ENCODE data around the gene FAM120B.
A peak's percentile ranks its signal among the peaks of the same experiment; 100 is the strongest.

The FAM120B gene

DNA sequence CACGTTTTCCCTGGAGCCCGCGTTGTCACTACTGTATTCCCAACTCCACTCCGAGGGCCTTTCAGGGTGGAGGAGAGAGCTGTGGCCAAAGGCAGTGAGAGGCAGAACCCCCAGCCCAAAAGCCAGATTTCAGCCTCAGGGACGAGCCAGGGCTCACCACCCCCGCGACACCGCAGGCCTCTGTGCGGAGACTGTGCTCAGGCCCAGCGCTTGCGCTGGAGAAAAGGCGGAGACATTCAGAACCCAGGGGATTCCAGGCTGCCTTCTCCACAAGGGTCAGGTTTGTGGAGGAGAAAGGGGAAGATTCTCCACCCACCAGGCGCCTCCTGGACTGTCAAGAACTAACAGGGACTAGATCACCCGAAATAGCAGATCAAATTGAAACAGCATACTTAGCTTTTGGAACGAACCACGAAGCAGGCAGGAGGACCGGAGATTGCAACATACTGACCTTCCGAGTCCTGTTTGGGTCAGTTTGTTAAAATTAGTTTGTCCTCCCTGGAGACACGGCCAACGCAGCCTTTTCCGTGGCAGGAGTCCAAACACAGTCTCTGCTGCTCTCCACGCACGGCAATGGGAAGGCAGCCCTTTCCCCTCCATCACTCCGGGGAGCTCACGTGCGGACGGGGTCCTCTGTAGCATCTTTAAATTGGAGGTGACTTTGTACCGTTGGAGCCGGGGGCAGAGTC lies 30.0 kb upstream of the FAM120B start:
- DNase-seq (ENCODE audit: low spot score), result no peak
- in situ Hi-C loops (cut with MboI; ENCODE audit: low pct_unique_long_range_greater_than_20kb, low sequenced_read_pairs, unreplicated experiment), result no loop called here
- TF ChIP-seq, protein P1, sequence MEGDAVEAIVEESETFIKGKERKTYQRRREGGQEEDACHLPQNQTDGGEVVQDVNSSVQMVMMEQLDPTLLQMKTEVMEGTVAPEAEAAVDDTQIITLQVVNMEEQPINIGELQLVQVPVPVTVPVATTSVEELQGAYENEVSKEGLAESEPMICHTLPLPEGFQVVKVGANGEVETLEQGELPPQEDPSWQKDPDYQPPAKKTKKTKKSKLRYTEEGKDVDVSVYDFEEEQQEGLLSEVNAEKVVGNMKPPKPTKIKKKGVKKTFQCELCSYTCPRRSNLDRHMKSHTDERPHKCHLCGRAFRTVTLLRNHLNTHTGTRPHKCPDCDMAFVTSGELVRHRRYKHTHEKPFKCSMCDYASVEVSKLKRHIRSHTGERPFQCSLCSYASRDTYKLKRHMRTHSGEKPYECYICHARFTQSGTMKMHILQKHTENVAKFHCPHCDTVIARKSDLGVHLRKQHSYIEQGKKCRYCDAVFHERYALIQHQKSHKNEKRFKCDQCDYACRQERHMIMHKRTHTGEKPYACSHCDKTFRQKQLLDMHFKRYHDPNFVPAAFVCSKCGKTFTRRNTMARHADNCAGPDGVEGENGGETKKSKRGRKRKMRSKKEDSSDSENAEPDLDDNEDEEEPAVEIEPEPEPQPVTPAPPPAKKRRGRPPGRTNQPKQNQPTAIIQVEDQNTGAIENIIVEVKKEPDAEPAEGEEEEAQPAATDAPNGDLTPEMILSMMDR (IDR thresholded peaks at IDR 0.05; ENCODE audit: extremely low read depth, insufficient read depth, missing control alignments), result no peak

DNA sequence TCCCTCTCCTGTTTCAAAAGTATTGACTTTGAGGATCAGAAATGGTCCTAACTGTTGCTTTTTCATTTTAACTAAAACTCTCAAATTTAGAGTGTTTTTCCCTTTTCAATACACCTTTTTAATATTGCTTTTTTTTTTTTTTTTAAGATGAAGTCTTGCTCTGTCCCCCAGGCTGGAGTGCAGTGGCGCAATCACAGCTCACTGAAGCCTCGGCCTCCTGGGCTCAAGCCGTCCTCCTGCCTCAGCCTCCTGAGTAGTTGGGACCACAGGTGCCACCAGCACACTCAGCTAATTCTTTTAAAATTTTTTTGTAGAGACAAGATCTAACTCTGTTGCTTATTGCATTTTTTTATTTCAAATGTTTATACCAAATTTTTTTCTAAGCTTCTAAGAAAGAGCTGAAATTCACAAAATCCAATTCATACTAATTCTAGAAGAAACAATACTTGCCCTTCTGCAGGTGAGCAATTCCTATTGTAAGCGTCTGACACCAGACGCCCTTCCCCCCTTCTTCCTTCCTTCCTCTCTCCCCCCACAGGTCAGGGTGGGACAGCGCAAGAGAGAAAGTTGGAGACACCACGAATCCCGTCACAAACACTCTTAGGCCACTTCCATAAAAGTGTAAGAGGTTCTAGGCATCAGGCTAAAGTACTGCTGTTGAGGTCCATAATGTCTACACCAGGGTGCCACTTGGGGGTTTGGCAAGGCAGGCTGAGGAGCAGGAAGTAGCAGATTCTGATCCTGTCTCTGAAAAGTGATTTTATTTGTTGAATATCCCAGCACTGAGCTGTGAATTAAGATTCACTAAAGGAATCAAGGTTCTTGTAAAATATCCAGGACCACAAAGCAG lies 28.4 kb upstream of the FAM120B start:
- no peak for DNase-seq (ENCODE audit: low spot score)
- TF ChIP-seq, protein P1 (IDR thresholded peaks at IDR 0.05; ENCODE audit: extremely low read depth, insufficient read depth, missing control alignments), result no peak
- in situ Hi-C loops (cut with MboI; ENCODE audit: low pct_unique_long_range_greater_than_20kb, low sequenced_read_pairs, unreplicated experiment), result no loop called here

DNA sequence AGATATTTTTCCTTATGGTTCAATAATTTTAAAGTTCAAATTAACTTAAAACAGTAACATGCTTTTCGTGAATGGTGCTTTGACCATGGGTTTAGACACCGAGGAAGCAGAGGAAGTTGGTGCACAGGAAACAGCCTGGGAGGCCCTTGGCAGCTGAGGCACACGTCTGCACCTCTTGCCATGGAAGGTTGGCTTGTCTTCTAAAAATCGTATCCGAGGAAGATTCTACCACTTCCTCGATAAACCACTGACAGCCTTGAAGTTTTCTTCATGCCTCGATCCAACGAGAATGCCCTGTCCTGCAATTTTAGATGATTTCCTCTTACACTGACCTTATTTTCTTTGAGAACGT lies 27.8 kb upstream of the FAM120B start:
- in situ Hi-C loops (cut with MboI; ENCODE audit: low pct_unique_long_range_greater_than_20kb, low sequenced_read_pairs, unreplicated experiment), result no loop called here
- TF ChIP-seq, protein P1 (IDR thresholded peaks at IDR 0.05; ENCODE audit: extremely low read depth, insufficient read depth, missing control alignments), result no peak
- DNase-seq (ENCODE audit: low spot score), result no peak

DNA sequence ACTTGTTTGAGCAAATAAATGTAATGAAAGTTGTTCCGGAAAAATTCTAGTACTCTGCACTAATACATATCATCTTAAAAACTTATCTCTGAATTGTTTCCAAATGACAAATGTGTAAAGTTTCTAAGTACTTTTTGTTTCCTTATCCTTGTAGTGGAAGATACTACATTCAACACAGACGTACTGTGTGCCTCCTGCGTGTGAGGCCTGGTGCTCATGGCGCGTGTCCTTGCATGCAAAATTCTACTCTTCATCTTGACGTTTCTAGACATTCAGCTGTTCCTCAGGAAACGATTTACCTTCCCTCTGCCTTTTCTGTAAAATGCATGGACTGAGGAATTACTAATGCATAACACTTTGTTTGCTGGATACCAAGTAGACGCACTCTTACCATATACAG lies 27.1 kb upstream of the FAM120B start:
- in situ Hi-C loops (cut with MboI; ENCODE audit: low pct_unique_long_range_greater_than_20kb, low sequenced_read_pairs, unreplicated experiment), result no loop called here
- DNase-seq (ENCODE audit: low spot score), result no peak
- TF ChIP-seq, protein P1 (IDR thresholded peaks at IDR 0.05; ENCODE audit: extremely low read depth, insufficient read depth, missing control alignments), result no peak

DNA sequence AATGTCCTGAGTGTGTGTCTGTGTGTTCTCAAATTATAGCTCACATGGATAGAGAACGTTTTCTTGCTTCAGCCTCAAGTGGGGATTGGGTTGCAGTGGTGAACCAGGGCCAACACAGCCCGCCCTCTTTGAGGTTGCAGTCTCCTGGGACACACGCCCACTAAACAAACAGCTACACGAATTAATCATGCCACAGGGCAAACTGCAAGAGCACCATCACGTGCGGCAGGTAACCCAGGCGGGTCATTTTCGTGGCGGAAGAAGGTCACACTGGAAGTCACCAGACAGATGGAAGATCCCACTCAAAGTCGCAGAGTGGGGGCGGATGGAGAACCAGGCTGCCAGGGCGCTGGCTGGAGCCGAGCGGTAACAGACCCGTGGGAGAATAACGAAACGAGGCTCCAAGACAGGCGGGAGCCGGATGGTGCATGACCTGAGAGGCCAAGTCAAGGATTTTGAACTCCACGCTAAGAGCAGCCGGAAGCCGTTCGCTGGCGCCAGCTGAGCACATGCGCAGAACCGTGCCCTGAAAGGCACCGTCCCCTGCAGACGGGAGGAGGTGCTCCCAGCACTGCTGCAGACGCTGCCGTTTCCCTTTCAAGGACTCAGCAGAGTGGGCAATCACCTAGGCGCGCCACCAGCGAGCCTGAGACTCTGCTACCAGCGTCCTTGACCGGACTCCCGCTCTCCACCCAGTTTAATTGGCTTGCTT lies 26.4 kb upstream of the FAM120B start:
- in situ Hi-C loops (cut with MboI; ENCODE audit: low pct_unique_long_range_greater_than_20kb, low sequenced_read_pairs, unreplicated experiment), result no loop called here
- peak; percentile 83 for DNase-seq (ENCODE audit: low spot score)
- TF ChIP-seq, protein P1 (IDR thresholded peaks at IDR 0.05; ENCODE audit: extremely low read depth, insufficient read depth, missing control alignments), result no peak

DNA sequence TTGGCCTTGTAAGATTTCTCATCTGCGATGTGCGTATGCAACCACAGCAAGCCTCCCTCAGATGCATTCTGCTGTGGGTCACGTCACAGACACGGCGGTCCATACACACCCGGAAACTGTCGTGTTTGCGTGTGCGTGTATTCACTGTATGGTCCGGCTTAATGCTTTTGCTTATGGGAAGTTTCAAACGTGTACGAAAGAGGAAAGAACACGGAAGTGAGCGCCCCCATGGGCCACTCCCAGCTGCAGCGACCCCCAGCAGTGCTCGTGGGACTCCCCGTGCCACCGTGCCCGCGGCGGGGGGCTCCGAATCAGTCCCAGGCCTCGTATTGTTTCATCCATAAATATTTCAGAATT lies 25.9 kb upstream of the FAM120B start:
- DNase-seq (ENCODE audit: low spot score), result no peak
- TF ChIP-seq, protein P1 (IDR thresholded peaks at IDR 0.05; ENCODE audit: extremely low read depth, insufficient read depth, missing control alignments), result no peak
- in situ Hi-C loops (cut with MboI; ENCODE audit: low pct_unique_long_range_greater_than_20kb, low sequenced_read_pairs, unreplicated experiment), result no loop called here
